GM18519 (cell line): ENCODE results near the gene SPRTN.

ENCODE experiments used
- ATAC-seq: cut with Tn5 transposase; IDR thresholded peaks from one replicate; pipeline ENCODE4 v1.9.1; 2021; ENCODE audit warnings: mild to moderate bottlenecking, moderate library complexity; ENCODE audit not compliant: unreplicated experiment, low FRiP score

The SPRTN gene

DNA sequence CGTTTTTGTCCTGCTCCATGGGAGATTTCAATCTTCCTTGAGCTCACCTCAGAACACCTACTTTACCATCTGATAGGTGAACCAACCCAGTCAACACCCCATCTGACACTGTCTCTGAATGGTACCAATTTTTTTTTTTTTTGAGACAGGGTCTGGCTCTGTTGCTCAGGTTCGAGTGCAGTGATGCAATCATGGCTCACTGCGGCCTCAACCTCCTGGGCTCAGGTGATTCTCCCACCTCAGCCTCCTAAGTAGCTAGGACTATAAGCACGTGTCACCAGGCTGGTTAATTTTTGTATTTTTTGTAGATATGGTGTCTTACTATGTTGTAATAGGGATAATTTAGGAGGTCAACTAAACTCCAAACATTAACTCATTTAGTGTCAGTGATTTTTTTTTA lies 36.3 kb downstream of the SPRTN start:
- no peak for ATAC-seq

- no peak for ATAC-seq
Measured at GRCh38 chr1:231376101-231376500, 38.0 kb downstream of the SPRTN start.

DNA sequence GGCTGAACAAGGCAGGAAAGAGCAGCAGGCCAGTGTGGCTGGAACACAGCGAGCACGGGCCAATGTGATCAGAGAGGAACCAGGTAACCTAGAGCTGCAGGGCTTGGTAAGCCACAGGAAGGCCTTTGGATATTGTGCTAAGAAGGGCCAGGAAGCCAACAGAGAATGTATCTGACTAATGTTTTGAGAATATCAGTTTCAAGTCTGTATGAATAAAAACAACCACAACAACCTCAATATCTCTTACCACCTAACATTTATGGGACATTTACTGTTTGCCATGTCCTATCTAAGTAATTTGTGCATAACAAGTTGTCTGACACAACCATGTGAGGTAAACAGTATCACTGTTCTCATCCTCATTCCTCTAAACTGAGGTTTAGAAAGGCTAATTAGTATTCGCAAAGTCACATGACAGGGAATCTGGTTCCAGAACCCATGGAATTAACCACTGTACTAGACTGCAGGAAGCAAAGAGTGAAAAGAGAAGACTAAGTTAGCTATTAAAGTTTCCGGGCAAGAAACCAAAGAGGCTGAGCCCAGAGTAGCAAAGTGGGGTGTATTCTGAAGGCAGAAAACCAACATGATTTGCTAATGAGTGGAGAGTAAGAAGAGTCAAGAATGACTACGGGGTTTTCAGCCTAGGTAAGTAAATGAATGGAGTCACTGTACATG lies 38.9 kb downstream of the SPRTN start:
- no peak for ATAC-seq

GRCh38 chr1:231381729-231382128 lies 43.6 kb downstream of the SPRTN start:
- ATAC-seq = no peak

DNA sequence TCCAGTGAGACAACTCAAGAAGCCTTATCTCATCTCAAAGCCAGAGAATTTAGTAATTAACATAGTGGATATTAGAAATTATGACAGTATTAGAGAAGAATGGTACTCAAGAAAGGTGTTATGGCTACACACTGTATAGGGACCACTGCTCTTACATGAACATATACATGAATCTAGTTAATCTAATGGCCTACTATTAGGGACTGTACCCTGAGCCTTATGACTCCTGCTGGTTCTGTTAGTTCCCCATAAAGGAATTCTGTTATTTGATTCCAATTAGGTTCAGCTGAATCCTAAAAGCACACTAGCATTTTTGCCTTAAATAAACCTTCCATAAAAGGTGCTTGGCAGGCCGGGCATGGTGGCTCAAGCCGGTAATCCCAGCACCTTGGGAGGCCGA lies 44.3 kb downstream of the SPRTN start:
- ATAC-seq = no peak

DNA sequence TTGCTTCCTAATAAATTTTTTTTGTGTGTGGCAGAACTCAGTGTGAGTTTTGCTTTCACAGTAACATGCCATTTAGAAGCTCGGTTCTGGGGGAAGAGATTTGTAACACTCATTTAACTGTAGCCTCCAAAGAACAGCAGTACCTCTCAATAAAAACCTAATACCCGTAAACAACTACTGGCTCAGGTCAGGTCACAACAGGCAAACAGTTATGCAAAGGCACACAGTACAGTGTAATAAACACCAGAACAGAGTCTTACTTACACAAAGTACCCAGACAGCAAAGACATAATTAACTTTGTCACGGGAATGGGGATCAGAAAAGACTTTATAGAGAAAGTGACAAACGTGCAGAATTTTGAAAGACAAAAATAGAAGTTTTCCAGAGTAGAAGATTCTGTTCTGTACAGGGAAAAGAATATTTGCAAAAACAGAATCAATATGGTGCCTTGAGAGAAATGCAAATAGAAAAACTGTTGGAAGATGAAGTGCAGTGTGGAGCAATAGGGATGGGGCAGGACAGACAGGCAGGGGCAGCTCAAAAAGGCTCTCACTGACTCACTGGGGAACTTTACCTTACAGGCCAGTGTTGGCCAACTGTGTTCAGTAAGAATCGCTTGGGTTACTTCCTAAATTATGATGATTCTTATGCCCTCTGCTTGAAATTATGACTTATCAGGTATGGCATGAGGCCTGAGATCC lies 45.2 kb downstream of the SPRTN start:
- no peak for ATAC-seq

DNA sequence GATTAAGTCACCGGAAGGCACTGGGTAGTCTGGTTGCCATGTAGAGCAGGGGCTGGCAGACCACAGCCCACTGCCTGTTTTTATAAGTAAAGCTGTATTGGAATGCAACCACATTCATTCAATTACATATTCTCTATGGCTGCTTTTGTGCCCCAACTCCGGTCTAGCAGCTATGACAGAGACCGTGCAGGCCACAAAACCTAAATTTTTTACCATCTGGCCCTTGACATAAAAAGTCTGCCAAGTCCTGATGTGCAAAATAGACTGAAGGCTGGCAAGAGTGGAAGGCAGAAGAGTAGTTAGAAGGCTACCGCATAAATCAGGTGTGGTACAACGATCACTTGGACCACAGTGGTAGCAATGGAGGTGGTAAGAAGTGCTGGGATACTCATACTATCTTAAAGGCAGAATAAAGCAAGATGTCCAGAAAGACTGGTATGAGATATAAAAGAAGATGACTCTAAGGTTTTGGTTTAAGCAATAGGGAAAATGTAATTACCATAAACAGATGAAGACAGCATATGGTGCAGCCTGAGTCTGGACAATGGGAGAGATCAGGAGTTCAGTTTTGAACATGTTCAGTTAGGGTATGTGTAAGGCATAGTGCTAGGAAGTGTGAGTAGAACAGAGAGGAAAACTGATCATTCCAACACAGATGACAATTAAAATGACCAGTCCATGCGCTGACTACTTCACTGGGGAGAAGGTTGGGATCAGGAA lies 46.8 kb downstream of the SPRTN start:
- no peak for ATAC-seq

DNA sequence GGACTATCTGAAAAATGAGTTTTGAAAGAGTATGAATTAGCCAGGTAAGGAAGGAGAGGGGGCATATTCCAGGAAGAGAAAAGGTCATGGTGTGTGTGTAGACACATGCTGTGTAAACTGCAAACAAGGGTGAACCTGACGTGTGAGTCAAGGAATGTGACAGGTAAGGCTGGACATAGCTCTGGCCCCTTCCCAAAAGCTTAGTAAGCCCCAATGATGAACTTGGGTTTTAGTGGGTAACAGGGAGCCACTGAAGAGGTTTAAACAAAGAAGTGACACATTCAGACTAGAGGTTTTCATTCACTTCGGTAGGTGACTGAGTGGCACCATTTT lies 47.3 kb downstream of the SPRTN start:
- ATAC-seq = no peak

GRCh38 chr1:231386466-231386865 lies 48.4 kb downstream of the SPRTN start:
- ATAC-seq = no peak

DNA sequence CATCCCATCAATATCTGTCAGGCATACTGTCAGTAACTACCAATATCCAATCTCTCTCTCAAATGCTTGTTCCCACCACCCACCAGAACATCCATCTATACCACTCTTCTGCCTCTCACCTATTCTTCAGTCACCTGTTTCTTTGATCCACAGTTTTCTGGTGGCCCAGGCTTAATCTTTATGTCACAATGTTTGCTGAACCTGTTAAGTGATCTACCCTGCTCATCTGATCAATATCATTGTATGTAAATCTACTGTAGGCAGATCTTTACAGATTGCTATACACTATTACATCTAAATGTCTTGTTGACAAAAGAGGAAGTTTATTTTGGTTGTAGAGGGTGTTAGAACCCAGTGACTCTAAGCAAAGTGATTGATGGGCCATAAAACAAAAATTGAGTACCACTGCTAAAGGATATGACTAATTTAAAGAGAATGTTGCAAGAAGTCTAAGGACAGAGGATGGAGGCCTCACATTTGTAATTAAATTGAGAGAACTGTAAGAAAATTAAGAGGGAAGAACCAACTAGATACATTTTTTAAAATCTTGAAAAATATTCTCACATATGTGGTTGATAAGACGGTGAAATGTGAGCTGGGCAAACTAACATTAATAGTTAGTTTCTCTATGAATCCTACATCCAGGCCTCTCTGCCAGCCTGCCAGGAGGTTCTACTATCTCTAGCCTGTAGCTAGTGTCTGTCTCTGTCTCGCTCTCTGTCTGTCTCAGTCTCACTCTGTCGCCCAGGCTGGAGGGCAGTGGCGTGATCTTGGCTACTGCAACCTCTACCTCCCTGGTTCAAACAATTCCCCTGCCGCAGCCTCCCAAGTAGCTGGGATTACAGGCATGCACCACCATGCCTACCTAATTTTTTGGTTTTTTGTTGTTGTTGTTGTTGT lies 49.9 kb downstream of the SPRTN start:
- no peak for ATAC-seq

DNA sequence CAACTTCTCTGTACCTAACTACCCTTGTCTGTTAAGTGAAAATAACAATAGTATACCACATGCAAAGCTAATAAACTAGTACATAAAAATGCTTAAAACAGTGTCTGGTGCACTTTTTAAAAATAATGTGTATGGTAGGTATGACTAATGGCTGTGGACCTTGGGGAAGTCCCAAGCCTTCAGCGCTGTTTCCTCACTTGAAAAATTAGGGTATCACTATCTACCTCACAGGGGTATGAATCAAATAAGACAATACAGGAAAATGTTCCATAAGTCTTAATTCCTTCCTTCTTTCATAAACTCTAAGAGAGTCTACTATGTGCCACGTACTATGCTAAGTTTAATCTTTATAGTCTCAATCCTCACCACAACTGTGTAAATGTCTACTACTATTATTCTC lies 52.0 kb downstream of the SPRTN start:
- ATAC-seq = no peak

DNA sequence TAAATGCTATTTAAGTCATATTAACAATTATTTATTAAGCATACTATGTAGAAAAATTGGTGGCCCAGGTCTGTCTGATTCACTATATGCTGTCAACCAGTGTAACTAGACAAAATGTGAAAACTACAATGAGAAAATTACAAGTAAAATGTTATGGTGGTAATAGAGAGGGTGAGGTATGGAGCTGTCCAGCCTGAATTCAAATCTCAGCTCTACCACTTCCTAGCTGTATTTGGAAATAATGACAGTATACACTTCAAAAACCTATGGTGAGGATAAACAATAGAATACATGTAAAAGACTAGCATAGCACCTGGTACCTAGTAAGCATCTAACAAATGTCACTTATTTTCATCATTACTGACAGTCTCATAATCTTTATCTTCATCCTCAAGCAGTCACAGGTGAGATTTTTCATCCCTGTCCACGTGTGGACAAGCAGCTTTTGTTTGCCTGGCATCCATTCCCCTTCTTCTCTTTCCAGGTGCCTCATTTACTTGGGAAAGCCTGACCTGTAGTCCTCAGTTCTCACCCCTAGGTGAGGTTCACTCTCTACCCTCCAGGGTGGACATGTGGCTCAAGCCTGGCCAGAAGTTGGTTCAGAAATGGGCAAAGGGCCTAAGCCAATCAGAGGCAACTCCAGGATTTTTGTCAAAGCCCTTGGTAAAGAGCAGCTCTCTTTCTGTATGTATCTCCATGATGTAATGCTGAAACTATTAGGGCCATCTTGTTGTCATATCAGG lies 54.5 kb downstream of the SPRTN start:
- ATAC-seq = no peak

DNA sequence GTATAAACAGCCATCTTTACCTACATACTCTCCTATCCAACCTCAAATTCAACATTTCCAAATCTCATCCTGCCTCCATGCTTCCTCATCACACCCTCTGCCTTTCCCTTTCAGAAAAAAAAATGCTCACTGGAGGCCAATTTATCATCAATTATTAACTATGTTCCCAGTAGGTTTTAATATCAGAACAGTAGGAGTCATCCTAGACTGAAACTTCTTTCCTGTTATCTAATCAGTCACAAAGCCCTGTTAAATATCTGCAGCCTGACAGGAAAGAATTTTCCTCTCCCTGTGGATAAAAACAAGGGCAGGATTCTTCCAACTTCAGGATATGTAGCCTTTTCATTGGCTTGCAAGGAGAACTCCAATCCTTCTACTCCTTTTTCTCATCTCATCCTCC lies 55.6 kb downstream of the SPRTN start:
- ATAC-seq = no peak

GRCh38 chr1:231395076-231395997 lies 57.2 kb downstream of the SPRTN start:
- ATAC-seq = no peak

GRCh38 chr1:231395998-231396390 lies 57.9 kb downstream of the SPRTN start:
- ATAC-seq = no peak

GRCh38 chr1:231396643-231397042 lies 58.5 kb downstream of the SPRTN start:
- no peak for ATAC-seq

GRCh38 chr1:231397886-231398671 lies 60.0 kb downstream of the SPRTN start:
- ATAC-seq = no peak

DNA sequence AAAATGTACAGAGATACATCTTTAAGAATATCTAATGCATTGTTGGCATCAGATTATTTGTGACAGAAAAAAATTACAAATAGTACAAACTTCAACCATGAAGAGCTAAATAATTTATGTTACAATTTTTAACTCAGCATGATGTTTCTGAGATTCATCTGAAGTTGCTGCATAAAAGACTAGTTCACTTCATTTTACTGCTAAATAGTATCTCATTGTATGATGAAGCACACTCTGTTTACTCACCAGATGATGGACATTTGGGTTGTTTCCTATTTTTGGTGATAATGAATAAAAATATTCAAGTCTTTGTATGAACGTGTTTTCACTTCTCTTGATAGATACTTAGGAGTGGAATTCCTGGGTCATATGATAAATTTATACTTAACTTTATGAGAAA lies 63.4 kb downstream of the SPRTN start:
- ATAC-seq = no peak
